SK-N-DZ (cell line): Measurements from ENCODE around the gene HNRNPR. TPM values are rescaled to one million over a fixed set of nuclear protein-coding genes. Genes with fewer than 3 reads are reported as not detected.
"Not testable (repeated sequence)": the region's sequence is repeated elsewhere in the genome, so short reads cannot be mapped to it uniquely, and the experiment has no call there.

Experiments
- DNase-seq: peaks from one replicate; pipeline ENCODE4 v3.0.0-alpha.2; 2015; ENCODE audit warnings: low spot score
- polyA plus RNA-seq, 2 experiments: library from polyadenylated mRNA; depleted of rRNA; stranded (reverse); fragments of >200 nt; gene quantifications; 2 replicates each; pipeline ENCODE4 v1.2.3, GENCODE V29; 2014

The HNRNPR gene
- 223 and 259 TPM in 2 replicates for polyA plus RNA-seq (2014; cell fraction: cytosol; rRNA removed)
- polyA plus RNA-seq (2014; cell fraction: nucleus; rRNA removed), result 102 and 115 TPM in 2 replicates

DNA sequence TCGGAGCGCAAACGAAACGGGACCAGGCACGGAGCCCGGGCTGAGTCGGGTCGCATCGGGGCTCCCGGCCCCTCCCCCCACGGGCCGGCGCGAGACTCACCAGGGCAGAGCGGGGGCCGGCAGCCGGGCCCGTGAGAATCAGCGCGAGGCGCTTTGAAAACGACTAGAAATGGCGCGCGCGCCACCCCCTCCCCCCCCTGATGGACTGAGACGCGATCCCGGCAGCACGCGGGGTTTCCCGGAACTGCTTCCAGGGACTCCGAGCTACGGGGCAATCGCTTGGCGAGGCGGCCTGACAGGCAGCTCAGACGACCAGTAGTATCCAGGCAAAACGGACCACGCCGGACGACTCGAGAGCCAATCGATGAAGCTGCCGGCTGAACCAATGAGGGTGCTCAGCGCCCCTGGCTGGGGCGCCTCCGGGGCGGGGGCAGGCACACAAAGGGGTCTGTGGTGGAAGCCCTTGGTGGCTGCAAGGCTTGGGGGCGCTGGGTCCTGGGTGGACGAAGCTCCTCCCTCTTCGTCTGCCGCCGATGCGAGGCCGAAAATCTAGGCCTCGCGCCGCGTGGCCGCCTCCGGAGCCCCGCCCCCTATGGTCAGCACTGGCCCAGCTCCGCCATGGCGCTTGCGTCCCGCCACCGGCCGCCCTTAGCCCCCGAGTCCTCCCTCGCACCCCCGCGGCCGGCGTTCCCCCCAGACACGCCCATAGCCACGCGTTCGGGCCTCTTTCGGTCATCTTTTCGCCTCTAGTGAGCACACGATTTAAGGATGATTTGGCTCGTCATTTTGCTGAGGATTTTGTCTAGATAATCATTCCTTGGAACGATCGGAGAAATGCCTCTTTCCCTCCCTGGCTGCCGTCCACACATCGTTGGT, at the start of gene HNRNPR:
Gene HNRNPR, minus strand, starts transcription at position 174 of the 876 bp plus-strand sequence. CDS start 3,276 bp downstream, outside the sequence.
- DNase-seq, result peak; percentile 99

DNA sequence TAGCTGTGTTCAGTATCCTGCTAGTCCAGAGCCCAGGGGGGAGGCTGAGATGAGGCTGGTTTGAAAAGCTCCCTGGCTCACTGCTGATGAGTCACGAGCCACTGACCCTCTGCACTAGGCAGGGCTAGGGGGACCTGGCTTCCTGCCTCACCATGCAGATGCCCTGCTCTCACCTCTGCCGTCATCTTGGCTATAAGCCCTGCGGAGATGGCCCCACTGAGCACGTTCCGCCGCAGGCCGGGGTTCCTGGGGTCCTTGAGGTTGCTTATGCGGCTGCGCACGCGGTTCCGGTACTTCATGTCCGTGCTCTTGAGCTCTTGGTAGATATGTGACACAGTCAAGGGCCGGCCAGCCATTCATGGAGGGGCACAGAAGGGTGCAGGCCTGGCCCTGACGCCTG, 49.6 kb upstream of the HNRNPR start:
- no peak for DNase-seq

DNA sequence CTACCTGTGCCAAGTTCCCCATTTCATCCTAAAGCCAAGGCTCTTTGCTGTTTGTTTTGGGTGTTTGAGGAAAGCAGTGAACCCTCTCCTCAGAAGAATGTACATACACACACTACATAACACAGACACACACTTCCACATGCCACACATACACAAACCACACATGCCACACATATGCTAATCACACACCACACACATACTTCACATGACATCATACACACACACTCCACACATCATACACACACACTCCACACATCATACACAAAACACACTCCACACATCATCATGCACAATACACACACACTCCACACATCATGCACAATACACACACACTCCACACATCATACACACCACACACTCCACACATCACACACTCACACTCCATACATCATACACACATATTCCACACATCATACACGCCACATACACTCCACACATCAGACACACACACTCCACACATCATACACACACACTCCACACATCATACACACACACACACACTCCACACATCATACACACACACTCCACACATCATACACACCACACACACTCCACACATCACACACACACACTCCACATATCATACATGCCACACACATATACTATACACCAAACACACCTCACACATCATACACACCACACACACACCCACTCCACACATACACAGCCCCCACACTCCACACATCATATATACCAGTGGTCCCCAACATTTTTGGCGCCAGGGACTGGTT, 48.2 kb upstream of the HNRNPR start:
- peak; percentile 29 for DNase-seq

DNA sequence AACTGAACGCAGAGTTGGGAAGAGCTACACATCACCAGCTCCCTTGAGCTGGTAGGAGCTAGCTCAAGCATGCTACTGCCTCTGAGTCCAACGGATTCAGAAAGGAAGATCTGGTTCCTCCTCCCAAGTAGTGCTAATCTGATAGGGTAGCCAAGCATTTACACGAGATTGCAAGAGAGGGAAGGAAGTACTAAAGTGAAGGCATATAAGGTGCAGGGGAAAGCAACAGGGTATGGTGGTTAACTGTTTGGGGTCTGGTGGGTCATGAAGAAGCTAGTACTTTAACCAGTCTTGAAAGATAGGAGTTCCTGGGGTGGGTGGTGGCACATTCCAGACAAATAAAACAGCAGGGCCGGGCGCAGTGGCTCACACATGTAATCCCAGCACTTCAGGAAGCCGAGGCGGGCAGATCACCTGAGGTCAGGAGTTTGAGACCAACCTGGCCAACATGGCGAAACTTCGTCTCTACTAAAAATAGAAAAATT, 45.8 kb upstream of the HNRNPR start:
- DNase-seq, result no peak

DNA sequence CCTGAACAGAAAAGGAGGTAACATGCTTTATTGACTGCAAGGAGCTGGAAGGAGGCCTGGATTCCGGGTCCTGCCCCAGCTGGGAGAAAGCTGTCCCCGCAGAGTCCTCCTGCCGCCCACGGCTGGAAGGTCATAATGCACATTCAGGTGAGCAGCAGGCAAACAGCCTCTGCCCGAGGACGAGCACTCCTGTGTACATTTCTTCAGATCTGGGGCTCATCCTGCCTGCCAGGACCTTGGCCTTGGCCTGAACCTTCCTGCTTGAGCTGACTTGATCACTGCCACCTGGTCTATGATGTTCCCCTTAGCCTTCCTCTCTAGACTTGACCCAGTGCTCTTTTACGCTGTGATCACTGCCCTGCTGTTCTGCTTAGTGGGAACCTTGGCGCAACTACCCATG, 43.4 kb upstream of the HNRNPR start:
- DNase-seq, result no peak

DNA sequence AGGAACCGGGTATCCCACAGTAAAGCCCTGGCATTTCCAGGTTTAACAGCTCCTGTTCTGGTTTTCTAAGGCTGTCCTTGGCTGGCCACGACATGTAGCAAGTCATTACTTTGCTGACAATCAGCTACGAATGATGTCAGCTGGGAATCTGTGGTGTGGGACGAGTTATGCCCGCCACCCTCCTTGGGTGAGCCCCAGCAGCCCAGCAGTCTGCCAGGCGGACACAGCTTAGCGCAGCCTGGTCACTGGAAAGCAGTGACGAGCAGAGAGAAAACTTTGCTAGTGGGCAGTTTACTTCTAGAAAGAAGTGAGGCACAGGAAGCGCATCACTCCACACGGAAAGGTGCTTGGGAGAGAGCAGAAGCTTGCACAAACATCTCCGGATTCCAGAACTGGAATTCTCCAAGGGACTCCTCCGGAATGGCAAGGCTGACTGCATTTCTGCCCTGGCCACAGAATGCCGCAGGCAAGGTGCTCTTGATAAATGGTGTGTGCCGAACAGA, 41.1 kb upstream of the HNRNPR start:
- DNase-seq, result no peak

DNA sequence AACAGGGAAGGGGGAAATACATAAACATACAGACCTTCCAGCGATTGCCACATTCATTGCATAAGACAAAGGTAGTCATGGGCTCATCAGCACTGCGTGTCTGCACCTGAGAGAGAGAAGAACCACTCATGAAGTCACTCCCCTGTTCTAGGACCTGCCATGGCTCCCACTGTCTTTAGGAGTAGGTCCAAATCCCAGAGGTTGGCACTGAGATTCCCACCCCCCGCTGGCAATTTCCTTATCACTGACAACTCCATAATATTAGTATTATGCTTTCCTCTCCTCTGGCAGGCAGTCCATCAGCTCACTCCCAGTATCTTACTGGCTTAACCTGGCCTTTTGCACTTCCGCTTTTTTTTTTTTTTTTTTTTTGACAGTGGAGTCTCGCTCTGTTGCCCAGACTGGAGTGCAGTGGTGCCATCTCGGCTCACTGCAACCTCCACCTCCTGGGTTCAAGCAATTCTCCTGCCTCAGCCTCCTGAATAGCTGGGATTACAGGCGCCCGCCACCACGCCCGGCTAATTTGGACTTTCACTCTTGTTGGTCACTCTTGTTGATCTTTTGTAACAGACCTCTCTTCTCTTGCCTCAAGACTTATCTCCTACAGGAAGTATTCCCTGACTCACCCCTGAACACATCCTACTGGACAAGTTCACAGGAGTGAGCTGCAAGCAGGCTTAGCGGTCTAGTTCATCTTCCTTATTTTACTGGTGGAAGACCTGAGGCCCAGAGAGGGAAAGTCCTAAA, 40.4 kb upstream of the HNRNPR start:
- no peak for DNase-seq

DNA sequence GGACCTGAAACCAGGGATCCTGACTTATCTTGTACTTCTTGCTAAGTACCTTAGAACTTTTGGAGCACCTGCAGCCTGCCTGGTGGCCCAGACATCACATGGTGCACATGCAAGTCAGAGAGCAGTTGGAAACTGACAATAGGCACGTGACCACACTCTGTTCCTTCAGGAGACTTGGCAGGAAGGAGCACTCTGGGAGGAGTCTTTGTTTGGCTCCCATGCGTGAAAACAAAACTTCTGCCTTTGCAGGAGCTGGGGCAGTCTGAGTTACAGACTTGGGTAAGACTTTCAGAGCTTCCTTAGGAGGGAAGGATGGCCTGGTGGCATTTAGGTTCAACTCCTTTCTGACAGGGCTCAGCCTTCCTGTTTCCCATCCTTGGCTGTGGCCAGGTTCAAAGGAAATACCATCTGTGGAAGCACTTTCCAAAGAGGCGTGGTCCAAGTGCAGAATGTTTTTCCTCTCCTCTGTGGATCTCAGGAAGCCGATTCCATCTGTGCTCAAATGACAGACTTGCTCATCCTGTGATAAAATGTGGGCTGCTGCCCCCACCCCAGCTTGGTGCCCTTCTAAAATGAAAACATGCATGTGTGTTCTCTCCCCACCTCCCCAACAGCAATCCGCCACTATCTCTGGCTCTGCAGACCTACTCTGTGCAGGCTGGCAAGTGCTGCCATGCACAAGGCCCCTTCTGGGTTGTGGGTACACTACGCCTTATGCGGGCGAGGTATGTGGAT, 39.7 kb upstream of the HNRNPR start:
- no peak for DNase-seq

DNA sequence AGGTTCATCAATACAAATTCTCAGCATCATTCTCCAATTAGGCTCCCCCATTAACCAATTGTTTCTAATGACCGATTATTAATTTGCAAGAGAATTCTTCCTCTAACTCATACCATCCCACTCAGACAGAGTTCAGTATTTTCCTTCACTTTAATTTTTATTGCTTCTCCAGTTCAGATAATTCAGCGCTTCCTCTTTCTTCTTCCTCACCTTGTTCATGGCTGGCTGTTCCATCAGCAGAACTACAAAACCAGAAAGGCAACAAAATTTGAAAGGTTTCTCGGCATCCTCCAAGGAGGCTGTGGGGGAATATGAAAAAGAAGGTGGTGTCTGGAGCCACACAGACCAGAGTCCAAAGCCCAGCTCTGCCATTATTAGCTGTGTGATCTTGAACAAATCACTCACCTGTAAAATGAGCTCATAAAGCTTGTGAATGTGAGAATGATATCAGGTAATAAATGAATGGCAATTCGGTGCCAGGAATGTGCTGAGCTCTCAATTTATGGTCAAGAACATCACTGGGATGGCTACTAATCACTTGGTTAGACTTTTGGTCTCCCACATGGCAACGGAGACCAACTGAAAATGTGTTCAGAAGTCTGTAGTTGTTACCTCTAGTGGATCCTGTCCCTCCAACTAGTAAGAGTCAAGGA, 37.3 kb upstream of the HNRNPR start:
- no peak for DNase-seq

DNA sequence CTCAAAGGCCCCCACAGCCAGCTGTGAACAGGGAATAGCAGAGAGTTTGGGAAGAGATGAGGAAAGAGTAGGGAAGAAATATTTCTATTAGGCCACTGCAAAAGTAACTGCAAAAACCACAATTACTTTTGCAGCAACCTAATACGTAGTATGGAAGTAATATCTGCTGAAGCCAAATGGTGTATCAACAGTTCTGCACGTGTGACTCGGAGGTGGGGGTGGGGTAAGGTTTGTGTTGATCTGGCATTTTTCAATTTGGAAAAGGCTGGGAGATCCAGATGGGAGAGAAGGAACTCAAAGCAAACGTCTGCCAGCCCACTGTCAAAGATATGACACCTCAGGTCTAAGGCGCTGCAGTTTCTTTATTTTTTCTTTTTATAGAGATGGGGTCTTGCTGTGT, 36.6 kb upstream of the HNRNPR start:
- DNase-seq, result no peak

DNA sequence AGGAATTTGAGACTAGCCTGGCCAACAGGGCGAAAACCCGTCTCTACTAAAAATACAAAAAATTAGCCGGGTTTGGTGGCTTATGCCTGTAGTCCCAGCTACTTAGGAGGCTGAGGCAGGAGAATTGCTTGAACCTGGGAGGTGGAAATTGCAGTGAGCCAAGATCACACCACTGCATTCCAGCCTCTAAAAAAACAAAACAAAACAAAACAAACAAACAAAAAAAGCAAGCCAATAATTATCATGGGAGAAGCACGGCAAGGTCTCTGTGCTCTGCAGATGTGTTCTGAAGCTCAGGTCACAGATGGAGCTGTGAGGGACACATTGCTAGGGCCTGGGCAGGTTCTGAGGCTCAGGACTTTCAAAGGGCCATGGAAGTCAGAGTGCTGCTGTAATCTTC, 36.2 kb upstream of the HNRNPR start:
- DNase-seq, result not testable (repeated sequence)

DNA sequence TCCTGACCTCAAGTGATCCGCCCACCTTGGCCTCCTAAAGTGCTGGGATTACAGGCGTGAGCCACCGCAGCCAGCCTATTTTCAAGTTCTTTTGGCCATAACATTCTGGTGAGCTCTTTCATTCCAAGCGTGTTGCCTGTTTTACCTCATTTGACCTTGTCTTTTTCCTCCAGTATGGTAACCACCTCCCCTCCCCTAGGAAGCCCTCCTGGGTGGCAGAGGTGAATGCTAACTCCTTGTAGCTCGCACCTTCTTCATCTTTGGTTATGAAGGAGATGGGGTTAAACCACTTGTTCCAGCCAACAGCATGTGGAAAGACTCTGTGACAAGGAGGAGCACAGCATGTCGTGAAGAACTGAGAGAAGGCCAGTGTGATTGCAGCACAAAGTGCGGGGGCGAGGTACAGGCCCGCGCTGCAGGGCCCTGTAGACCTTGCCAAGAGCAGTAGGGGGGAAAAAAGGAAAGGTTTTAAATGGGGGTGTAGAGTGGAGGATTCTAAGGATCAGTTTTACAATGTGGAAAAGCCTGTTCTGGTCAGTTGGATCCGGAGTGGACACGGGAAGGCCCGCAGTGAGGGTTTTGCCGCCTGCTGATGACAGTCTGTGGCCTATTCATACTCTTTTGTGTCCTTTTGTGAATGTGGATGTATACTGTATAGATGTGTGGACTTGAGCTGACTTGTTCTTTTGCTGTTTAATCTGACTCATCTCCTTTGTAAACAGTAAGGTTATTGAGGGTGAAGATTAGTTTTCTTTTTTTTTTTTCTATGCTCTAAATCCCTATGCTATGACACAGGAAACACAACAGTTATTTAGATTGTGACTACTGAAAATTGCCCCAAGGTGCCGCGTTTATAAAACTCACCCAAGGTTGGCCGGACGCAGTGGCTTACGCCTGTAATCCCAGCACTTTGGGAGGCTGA, 33.1 kb upstream of the HNRNPR start:
- DNase-seq, result no peak

DNA sequence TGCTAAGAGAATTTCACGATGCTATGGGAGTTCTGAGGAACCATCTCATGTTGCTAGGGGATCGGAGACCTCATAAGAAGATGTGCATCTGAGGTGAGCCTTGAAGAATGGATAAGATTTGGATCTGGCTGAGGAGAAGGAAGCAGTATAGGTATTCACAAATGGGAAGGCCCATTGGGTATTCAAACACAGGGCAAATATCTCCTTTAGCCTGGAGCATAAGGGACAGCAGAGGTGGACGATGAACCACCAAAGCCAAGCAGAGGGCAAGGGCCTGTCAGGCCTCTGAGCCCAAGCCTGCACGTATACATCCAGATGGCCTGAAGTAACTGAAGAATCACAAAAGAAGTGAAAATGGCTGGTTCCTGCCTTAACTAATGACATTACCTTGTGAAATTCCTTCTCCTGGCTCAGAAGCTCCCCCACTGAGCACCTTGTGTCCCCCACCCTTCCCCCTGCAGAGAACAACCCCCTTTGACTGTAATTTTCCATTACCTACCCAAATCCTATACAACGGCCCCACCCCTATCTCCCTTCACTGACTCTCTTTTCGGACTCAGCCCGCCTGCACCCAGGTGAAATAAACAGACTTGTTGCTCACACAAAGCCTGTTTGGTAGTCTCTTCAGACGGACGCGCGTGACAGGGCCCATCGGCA, 30.1 kb upstream of the HNRNPR start:
- not testable (repeated sequence) for DNase-seq

DNA sequence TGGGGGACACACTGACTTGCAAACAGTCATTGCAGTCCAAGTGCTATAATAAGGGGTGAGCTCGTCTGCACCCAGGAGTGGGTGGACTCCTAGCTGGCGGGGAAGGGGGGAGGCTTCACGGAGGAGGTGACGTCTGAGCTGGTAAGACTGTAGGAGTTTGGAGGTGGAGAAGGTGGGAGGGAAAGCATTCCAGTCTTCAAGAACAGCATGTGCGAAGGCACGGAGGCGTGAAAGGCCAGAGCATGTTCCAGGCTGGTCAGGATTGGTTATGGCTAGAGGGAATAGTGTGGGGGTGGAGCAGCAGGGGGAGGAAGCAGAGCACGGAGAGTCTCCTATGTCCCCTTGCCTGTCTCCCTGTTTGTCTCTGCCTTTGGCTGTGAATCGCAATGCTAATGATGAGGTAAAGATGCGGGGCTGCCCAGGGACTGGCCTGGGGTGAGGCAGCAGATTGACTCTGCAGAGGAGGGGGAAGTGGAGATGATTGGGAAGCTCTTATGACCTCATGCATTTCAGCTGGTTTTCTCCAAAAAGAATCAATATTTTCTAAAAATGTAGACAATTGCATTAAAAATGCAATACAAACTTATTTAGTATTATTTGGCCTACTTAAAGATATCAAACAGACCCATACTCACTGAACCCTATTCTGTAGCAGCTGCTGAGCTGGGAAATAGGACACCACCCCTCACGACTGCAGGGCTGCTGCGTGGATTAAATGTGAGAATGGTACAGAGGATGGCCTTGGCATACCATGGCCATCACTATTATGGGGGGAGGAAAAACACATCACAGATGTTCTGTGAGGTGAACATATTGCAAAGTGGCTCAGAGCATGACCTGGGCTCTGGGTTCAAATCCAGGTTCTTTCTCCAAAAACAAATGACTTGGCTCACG, 28.1 kb upstream of the HNRNPR start:
- no peak for DNase-seq

DNA sequence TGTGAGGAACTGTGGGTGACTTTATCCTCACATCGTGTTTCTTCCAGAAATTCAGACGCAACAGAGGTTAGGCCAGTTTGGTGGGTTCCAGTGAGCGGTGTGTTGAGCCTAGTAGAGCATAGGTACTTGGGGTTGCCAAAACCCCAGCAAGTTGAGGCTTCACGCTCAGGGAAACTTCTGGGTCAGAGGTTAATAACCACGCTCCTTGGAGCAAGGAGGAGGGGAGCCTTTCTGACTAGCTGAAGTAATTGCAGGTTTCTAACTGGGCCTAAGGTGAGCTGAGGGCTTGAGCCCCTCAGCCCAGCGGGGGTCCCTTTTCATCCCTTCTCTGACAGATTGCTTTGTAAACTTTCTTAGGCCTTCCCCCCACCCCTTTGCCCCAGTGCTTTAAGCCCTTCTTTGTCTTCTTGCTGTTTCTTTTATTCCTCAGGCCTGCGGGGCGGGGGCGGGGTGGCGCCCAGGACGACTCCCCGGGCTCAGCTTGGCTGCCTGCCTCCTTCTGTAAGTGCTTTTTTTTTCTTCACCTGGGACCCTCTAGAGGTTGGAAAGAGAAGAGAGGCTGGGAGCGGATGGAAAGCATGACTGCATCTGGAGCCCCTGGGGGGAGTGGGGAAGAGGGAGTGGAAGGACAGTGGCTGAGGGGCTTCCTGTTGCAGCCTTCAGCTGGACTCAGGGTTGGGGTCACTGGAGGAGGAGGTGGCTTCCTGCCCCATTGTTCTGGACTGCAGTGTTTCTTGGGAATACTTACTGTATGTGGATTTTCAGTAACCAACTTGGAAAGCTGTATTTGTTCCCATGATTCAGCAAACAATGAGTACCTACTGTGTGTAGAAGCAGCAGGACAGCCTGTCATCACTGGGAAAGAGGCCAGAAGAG, 26.9 kb upstream of the HNRNPR start:
- peak; percentile 59 for DNase-seq

DNA sequence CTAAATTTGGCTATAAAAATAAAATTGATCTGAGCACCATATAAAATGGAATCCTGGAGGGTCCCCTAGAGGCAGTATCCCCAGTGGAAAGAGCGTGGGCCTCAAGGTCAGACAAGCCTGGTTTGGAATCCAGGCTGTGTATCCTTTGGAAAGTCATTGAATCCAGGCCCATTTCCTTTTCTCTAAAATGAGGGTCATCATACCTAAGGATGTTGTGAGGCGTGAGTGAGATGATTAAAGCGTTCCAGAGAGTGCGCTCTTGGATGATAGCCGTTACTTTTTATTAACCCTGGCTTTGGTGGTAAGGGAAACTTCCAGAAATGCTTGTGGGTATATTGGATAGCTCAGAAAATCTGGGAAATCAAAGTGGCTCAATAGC, 26.2 kb upstream of the HNRNPR start:
- DNase-seq, result no peak
